ENCODE data around the gene BSN. TPM values are rescaled to one million over a fixed set of nuclear protein-coding genes. Genes with fewer than 3 reads are reported as not detected.
A peak's percentile ranks its signal among the peaks of the same experiment; 100 is the strongest.

The BSN gene
- total RNA-seq, 2 experiments from 2014 or later = 0.03 to 0.05 TPM

DNA sequence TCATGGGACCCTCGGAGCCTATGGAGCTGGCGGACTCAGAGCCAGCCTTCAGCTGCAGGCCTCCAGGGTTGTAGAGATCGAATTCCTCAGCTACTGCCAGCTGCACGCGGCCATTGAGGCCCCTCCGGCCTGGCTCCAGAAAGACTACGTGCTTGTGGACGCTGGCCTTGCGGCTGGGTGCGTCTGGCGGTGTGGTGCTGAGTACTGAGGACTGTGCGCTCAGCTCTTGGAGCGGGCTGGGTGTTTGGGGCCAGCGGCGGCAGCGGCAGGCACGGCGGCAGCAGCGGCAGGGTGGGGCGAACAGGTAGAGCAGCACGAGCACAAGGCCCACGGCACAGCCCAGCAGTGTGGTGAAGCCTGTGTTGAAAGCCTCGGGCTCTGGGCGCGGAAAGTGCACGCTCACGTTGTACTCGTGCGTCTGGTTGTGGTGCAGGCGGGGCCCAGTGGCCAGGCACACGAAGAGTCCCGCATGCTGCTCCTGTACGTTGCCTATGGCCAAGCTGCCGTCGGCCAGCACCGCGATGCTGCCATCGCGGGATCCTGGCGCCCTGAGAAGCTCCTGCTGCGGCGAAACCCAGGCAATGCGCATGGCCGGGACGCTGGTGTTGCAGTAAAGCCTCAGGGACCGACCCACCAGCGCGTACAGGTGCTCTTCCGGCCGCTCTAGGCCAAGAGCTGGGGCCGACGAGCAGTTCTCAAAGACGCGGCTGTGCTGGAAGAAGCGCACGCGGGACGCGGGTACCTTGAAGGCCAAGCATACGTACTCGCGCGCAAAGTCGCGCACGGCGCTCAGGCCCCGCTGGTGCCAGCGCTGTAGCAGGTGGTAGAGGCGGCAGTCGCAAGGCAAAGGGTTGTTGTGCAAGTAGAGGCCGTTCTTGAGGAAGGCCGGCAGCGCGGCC lies 163.9 kb downstream of the BSN start:
- no peak overlapping the region for H3K27ac Mint-ChIP-seq
- peak overlapping the region; percentile 77 for H3K4me3 Mint-ChIP-seq
- no peaks in the 10 kb centered on the region for H3K27me3 Mint-ChIP-seq
- H3K9me3 Mint-ChIP-seq = no peaks in the 10 kb centered on the region
- CTCF ChIA-PET = interaction anchor here (0.7 to 2.4 kb wide), 3 partner anchors 85 to 178 kb away, joined by 3 to 8 read pairs (median 7); partner anchors contain the start of gene INKA1
- DNase-seq = no peak
- POLR2A ChIA-PET = interaction anchor here (1.1 to 2.2 kb wide), 2 partner anchors 17 to 69 kb away, joined by 3 to 6 read pairs; no protein-coding TSS in a partner anchor
- peaks cover 37% of the 10 kb centered on the region for H3K36me3 Mint-ChIP-seq (ENCODE audit: low read depth)
- H3K4me1 Mint-ChIP-seq = peaks cover 43% of the 10 kb centered on the region

- H3K4me3 Mint-ChIP-seq = peak overlapping the region; percentile 77
- H3K9me3 Mint-ChIP-seq = no peaks in the 10 kb centered on the region
- DNase-seq = no peak
- POLR2A ChIA-PET = interaction anchor here (0.9 to 2.2 kb wide), 4 partner anchors 18 to 370 kb away, joined by 3 to 6 read pairs (median 4); partner anchors contain the start of genes INKA1 and RBM5
- peaks cover 44% of the 10 kb centered on the region for H3K4me1 Mint-ChIP-seq
- CTCF ChIA-PET = interaction anchor here (0.7 to 2.4 kb wide), 6 partner anchors 10 to 218 kb away, joined by 3 to 8 read pairs (median 4); partner anchors contain the start of gene INKA1
- peaks cover 39% of the 10 kb centered on the region for H3K36me3 Mint-ChIP-seq (ENCODE audit: low read depth)
- no peak overlapping the region for H3K27ac Mint-ChIP-seq
- no peaks in the 10 kb centered on the region for H3K27me3 Mint-ChIP-seq
Observed at GRCh38 chr3:49718858-49719213, 164.6 kb downstream of the BSN start.

GRCh38 chr3:49719214-49719884 lies 165.1 kb downstream of the BSN start, which contains the start of gene AMIGO3:
Gene AMIGO3, minus strand, starts transcription at chr3:49719684. Its CDS starts 219 bp downstream, at chr3:49719465.
- no peaks in the 10 kb centered on the region for H3K27me3 Mint-ChIP-seq

More at GRCh38 chr3:49719214-49719884, 165.1 kb downstream of the BSN start, which contains the start of gene AMIGO3:
- ChIA-PET CTCF (interaction anchor here (0.7 to 2.4 kb wide), 7 partner anchors 9 to 218 kb away, joined by 3 to 8 read pairs (median 3); partner anchors contain the start of gene INKA1), POLR2A (interaction anchor here (0.6 to 2.2 kb wide), 7 partner anchors 18 to 369 kb away, joined by 3 to 6 read pairs (median 3); partner anchors contain the start of genes INKA1, IP6K1 and RBM5)
- peak; percentile 92 for DNase-seq
- H3K27ac Mint-ChIP-seq = peak within 1 kb of the TSS; percentile 74
- peak within 1 kb of the TSS; percentile 77 for H3K4me3 Mint-ChIP-seq
- no peaks in the 10 kb centered on the region for H3K9me3 Mint-ChIP-seq
- peaks cover 47% of the 10 kb centered on the region for H3K4me1 Mint-ChIP-seq
- peaks cover 36% of the 10 kb centered on the region for H3K36me3 Mint-ChIP-seq (ENCODE audit: low read depth)

Other genes starting within 250 kb of the BSN start
- 10 to 100 TPM; 77.8 to 85.0 TPM for gene USP4, start 214.4 kb upstream of the BSN start, total RNA-seq
- 10 to 100 TPM; 71.5 to 76.8 TPM for gene GPX1, start 196.1 kb upstream of the BSN start, total RNA-seq
- 100 to 1,000 TPM; 504 to 505 TPM for gene RHOA, start 142.5 kb upstream of the BSN start, total RNA-seq
- gene TCTA, start 142.1 kb upstream of the BSN start, total RNA-seq = 10 to 100 TPM; 19.7 to 22.4 TPM
- 1 to 10 TPM; 3.5 to 5.2 TPM for gene AMT, start 132.0 kb upstream of the BSN start, total RNA-seq
- gene NICN1, start 125.2 kb upstream of the BSN start, total RNA-seq = 10 to 100 TPM; 23.8 to 25.5 TPM
- gene DAG1, start 84.2 kb upstream of the BSN start, total RNA-seq = 10 to 100 TPM; 13.8 to 16.5 TPM
- 100 to 1,000 TPM; 132 to 136 TPM for gene APEH, start 119.9 kb downstream of the BSN start, total RNA-seq
- gene MST1, start 135.0 kb downstream of the BSN start, total RNA-seq = 10 to 100 TPM in 1 of 2 experiments, 1 to 10 TPM in 1; 8.6 to 12.4 TPM
- gene RNF123, start 135.1 kb downstream of the BSN start, total RNA-seq = 10 to 100 TPM; 35.5 to 38.3 TPM
- under 1 TPM; 0.23 to 0.28 TPM for gene AMIGO3, start 165.2 kb downstream of the BSN start, total RNA-seq
- gene GMPPB, start 169.5 kb downstream of the BSN start, total RNA-seq = 10 to 100 TPM; 48.2 to 49.0 TPM
- gene IP6K1, start 232.1 kb downstream of the BSN start, total RNA-seq = 10 to 100 TPM; 38.8 to 39.2 TPM
- not detected for gene CDHR4, start 245.4 kb downstream of the BSN start, total RNA-seq
- under 1 TPM; 0.20 to 0.48 TPM for gene INKA1, start 248.8 kb downstream of the BSN start, total RNA-seq